HCT116 (cell line): Measurements from ENCODE around the gene MAP3K8. TPM values are rescaled to one million over a fixed set of nuclear protein-coding genes. Genes with fewer than 3 reads are reported as not detected.

ENCODE experiments used
- ATAC-seq: fragments of 200-7000 bp; cut with Tn5 transposase; 2 replicates; pipeline ENCODE4 v1.9.1; 2020; ENCODE audit warnings: mild to moderate bottlenecking, moderate library complexity
- BruUV-seq: library from RNA; stranded (reverse); fragments of 400-500 nt; replicated peaks from 2 replicates; lab custom pipeline; 2021; lab: Mats Ljungman, UMichigan
- CTCF ChIA-PET: fragments of 300-600 bp; sonication (Branson Sonifier 250); formaldehyde crosslinking; loops from one replicate; lab custom pipeline; 2021; ENCODE audit warnings: antibody characterized with exemption; lab: Charles Lee
- POLR2A ChIA-PET: fragments of 300-600, 350-600 bp; sonication (Branson Sonifier 250); formaldehyde crosslinking; loops from one replicate; lab custom pipeline; 2021; ENCODE audit warnings: antibody characterized with exemption; lab: Charles Lee
- RAD21 ChIA-PET, 2 experiments: fragments of 300-600 bp; sonication (Branson Sonifier 250); formaldehyde crosslinking; loops; one replicate each; lab custom pipeline; 2023; ENCODE audit warnings: low total read pairs in 2 of 2; ENCODE audit not compliant: uncharacterized antibody in 2 of 2, unreplicated experiment in 2 of 2, low non-redundant PET in 1 of 2; lab: Charles Lee
- DNase-seq: peaks from one replicate; pipeline ENCODE4 v3.0.0-alpha.2; 2010; ENCODE audit warnings: low read depth, low spot score
- H2AFZ ChIP-seq: fragments of 200-600 bp; shearing (Covaris generic), sonication (generic); 2 replicates; pipeline ENCODE4 v1.6.1; 2017; ENCODE audit warnings: low read depth, mixed run types, mixed read lengths, antibody characterized with exemption, low read length; ENCODE audit not compliant: poor library complexity, severe bottlenecking
- H3K27ac ChIP-seq: 2 replicates; pipeline ENCODE4 v1.5.1; 2012; ENCODE audit warnings: low read depth, low read length
- H3K27me3 ChIP-seq: fragments of 200-600 bp; sonication (generic); 2 replicates; pipeline ENCODE4 v1.6.1; 2016; ENCODE audit warnings: mixed run types, low read length, mixed read lengths; ENCODE audit not compliant: insufficient read depth
- H3K36me3 ChIP-seq, 2 experiments: fragments of 200-500 bp in 1 of 2; fragments of 200-600 bp in 1 of 2; sonication (Bioruptor generic) in 1 of 2; sonication (generic) in 1 of 2; 2 replicates each; pipeline versions ENCODE4 v1.5.1 to v1.6.1; 2014 to 2016; ENCODE audit warnings: low read length in 2 of 2, inconsistent platforms in 1 of 2, mixed read lengths in 1 of 2, mixed run types in 1 of 2; ENCODE audit not compliant: insufficient read depth in 2 of 2, control insufficient read depth in 1 of 2
- H3K4me1 ChIP-seq, 2 experiments: fragments of 200-600 bp in 1 of 2; sonication (generic) in 1 of 2; 2 replicates each; pipeline versions ENCODE4 v1.5.1 to v1.6.1; 2012 to 2017; ENCODE audit warnings: low read length in 2 of 2, inconsistent platforms in 1 of 2, mild to moderate bottlenecking in 1 of 2, mixed read lengths in 1 of 2, mixed run types in 1 of 2, moderate library complexity in 1 of 2; ENCODE audit not compliant: insufficient read depth in 2 of 2, control insufficient read depth in 1 of 2
- H3K4me2 ChIP-seq: fragments of 200-600 bp; sonication (generic); 2 replicates; pipeline ENCODE4 v1.6.1; 2017; ENCODE audit warnings: mixed run types, low read length, mixed read lengths
- H3K4me3 ChIP-seq, 2 experiments: fragments of 200-600 bp in 1 of 2; sonication (generic) in 1 of 2; replicated peaks in 1 of 2; 2 replicates each; pipeline ENCODE4 v1.5.1; 2011 to 2016; ENCODE audit warnings: low read length in 2 of 2, control low read depth in 1 of 2, low read depth in 1 of 2, mild to moderate bottlenecking in 1 of 2, mixed read lengths in 1 of 2, mixed run types in 1 of 2
- H3K79me2 ChIP-seq: fragments of 200-600 bp; sonication (generic); 2 replicates; pipeline ENCODE4 v1.6.1; 2017; ENCODE audit warnings: mild to moderate bottlenecking, mixed run types, low read length, moderate library complexity, mixed read lengths; ENCODE audit not compliant: insufficient read depth
- H3K9ac ChIP-seq: fragments of 200-600 bp; sonication (generic); 2 replicates; pipeline ENCODE4 v1.6.1; 2016; ENCODE audit warnings: low read length, mixed read lengths
- H3K9me2 ChIP-seq: fragments of 200-600 bp; sonication (generic), shearing (Covaris generic); 2 replicates; pipeline ENCODE4 v1.6.1; 2017; ENCODE audit warnings: mixed run types, mild to moderate bottlenecking, moderate library complexity; ENCODE audit not compliant: insufficient read depth
- H3K9me3 ChIP-seq, 2 experiments: fragments of 200-500 bp in 1 of 2; fragments of 200-600 bp in 1 of 2; sonication (Bioruptor generic) in 1 of 2; sonication (generic) in 1 of 2; 2 replicates each; pipeline ENCODE4 v1.6.1; 2014 to 2017; ENCODE audit warnings: low read length in 2 of 2, mixed read lengths in 2 of 2, inconsistent platforms in 1 of 2, low read depth in 1 of 2, mild to moderate bottlenecking in 1 of 2, mixed run types in 1 of 2, moderate library complexity in 1 of 2; ENCODE audit not compliant: control insufficient read depth in 1 of 2, insufficient read depth in 1 of 2
- H4K20me1 ChIP-seq: fragments of 200-600 bp; sonication (generic), shearing (Covaris generic); 2 replicates; pipeline ENCODE4 v1.6.1; 2017; ENCODE audit warnings: mixed run types, mild to moderate bottlenecking, moderate library complexity; ENCODE audit not compliant: insufficient read depth
- CBX3 ChIP-seq: IDR thresholded peaks from 2 replicates; pipeline ENCODE4 v1.6.1; 2012; ENCODE audit warnings: low read depth
- EGR1 ChIP-seq: IDR thresholded peaks from 2 replicates; pipeline ENCODE4 v1.6.1; 2012; ENCODE audit warnings: low read depth
- ELF1 ChIP-seq: IDR thresholded peaks from 2 replicates; pipeline ENCODE4 v1.6.1; 2012; ENCODE audit warnings: low read depth, borderline replicate concordance
- EZH2 ChIP-seq: fragments of 200-600 bp; sonication (generic); IDR thresholded peaks from 2 replicates; pipeline ENCODE4 v1.6.1; 2017; ENCODE audit warnings: antibody characterized with exemption, mixed run types
- EZH2phosphoT487 ChIP-seq: fragments of 200-600 bp; IDR thresholded peaks from 2 replicates; pipeline ENCODE4 v1.6.1; 2018; ENCODE audit warnings: antibody characterized with exemption, borderline replicate concordance
- JUND ChIP-seq: IDR thresholded peaks from 2 replicates; pipeline ENCODE4 v1.6.1; 2012
- SP1 ChIP-seq: IDR thresholded peaks from 2 replicates; pipeline ENCODE4 v1.6.1; 2012; ENCODE audit warnings: low read depth
- TCF7L2 ChIP-seq: IDR thresholded peaks from 2 replicates; pipeline ENCODE4 v1.7.0; 2011; ENCODE audit warnings: borderline replicate concordance, inconsistent platforms; ENCODE audit not compliant: insufficient read depth, insufficient read length; ENCODE audit errors: extremely low read depth
- YY1 ChIP-seq: IDR thresholded peaks from 2 replicates; pipeline ENCODE4 v1.6.1; 2011; ENCODE audit warnings: low read length, low read depth, moderate library complexity, mild to moderate bottlenecking; ENCODE audit not compliant: insufficient replicate concordance; ENCODE audit errors: extremely low read depth
- ZFX ChIP-seq: fragments of 450-650 bp; IDR thresholded peaks from 2 replicates; pipeline ENCODE4 v1.6.1; 2017
- ZNF274 ChIP-seq: fragments of 200-500 bp; sonication (Bioruptor generic); IDR thresholded peaks from 2 replicates; pipeline ENCODE4 v1.6.1; 2014; ENCODE audit warnings: mild to moderate bottlenecking, low read depth, low read length, inconsistent platforms
- intact Hi-C: fragments of 100-400 bp; cut with micrococcal nuclease; formaldehyde crosslinking; loops from 2 replicates; pipeline ENCODE4 v1.10.0; 2022
- total RNA-seq: library from RNA; stranded (reverse); gene quantifications from one replicate; pipeline ENCODE4 v1.2.1, GENCODE V29; 2021; ENCODE audit not compliant: unreplicated experiment
- TF ChIP-seq, protein P1 (sequence below): IDR thresholded peaks from 2 replicates; pipeline ENCODE4 v1.6.1; 2012; ENCODE audit warnings: low read depth
- TF ChIP-seq, protein P2 (sequence below): IDR thresholded peaks from 2 replicates; pipeline ENCODE4 v1.6.1; 2012
- TF ChIP-seq, protein P3 (sequence below): IDR thresholded peaks from 2 replicates; pipeline ENCODE4 v1.6.1; 2011; ENCODE audit warnings: mild to moderate bottlenecking, low read length, moderate library complexity; ENCODE audit not compliant: insufficient replicate concordance; ENCODE audit errors: extremely low read depth
- TF ChIP-seq, protein P4 (sequence below), 3 experiments: fragments of 200-600 bp in 1 of 3; sonication (generic) in 1 of 3; IDR thresholded peaks in 2 of 3; conservative IDR thresholded peaks in 1 of 3; 2 replicates each; pipeline ENCODE4 v1.5.1; 2012 to 2017; ENCODE audit warnings: low read depth in 2 of 3, low read length in 2 of 3, antibody characterized with exemption in 1 of 3, borderline replicate concordance in 1 of 3, control low read depth in 1 of 3, mild to moderate bottlenecking in 1 of 3, mixed read lengths in 1 of 3, mixed run types in 1 of 3, moderate library complexity in 1 of 3; ENCODE audit not compliant: insufficient read depth in 1 of 3

Gene MAP3K8
- total RNA-seq, 1 experiment from 2014 or later, result 4.5 TPM

DNA sequence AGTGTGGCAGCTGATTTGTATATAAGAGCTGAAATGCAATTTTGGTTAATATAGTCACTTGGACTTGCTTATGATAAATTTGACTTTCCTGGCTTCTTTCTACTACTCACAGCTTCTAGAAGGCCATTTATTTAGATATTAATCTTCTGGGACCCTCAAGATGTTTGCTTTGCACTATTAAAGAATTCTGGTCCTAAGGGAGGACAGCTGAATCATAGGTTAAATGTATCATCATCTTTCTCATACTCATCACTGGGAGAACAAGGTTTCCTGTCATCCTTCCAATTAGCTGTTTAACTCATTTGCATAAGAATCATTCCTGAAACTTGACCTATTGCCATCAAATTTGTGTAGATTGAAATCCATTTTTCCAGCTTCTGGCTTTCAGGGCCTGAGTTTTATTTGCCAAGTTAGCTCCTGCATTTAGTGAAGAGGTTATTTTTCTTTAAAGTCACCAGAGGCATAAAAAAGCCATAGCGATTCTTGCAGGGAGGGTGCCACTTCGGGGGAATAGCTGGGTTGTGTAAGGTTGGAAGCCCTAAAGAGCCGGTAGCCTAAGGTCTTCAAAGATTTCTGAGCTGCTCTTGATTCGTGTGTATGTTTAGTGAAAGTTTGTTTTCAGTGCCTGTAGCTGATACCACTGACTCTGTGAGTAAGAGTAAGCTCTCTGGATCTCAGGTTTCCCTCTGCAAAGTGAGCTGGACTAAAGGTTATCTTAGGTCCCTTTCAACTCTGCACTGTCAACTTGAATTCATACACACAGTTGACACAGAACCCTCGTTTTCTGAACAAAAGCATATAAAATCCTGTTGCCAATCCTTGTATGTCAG is 4.3 kb downstream of the MAP3K8 start:
- CTCF ChIA-PET, result no interaction called here
- ATAC-seq, result no peak
- RAD21 ChIA-PET, result no interaction called here

More for the DNA sequence above, 4.3 kb downstream of the MAP3K8 start:
- H3K4me3 ChIP-seq, result no peak overlapping the region
- H3K9me3 ChIP-seq, result no peaks in the 10 kb centered on the region
- H3K4me1 ChIP-seq, result peaks cover 4 to 17% of the 10 kb centered on the region in 2 experiments
- POLR2A ChIA-PET, result interaction anchor here (0.9 kb wide), 1 partner anchor 15 kb away, joined by 3 read pairs; no protein-coding TSS in a partner anchor
- no peak overlapping the region for H3K4me2 ChIP-seq
- no peak overlapping the region for H3K27ac ChIP-seq
- no TSS peak for BruUV-seq
- no peak overlapping the region for H3K9ac ChIP-seq
- no peak overlapping the region for H2AFZ ChIP-seq
- H3K27me3 ChIP-seq, result no peaks in the 10 kb centered on the region
- H4K20me1 ChIP-seq, result no peaks in the 10 kb centered on the region
- H3K9me2 ChIP-seq, result no peaks in the 10 kb centered on the region
- intact Hi-C loops, result no loop called here
- H3K79me2 ChIP-seq, result no peaks in the 10 kb centered on the region
- no peak for DNase-seq
- peaks cover 0 to 2% of the 10 kb centered on the region in 2 experiments; a peak in 2 of 4 replicates for H3K36me3 ChIP-seq
- TF ChIP-seq SP1, result no peak
- TF ChIP-seq EZH2, result no peak
- TF ChIP-seq TCF7L2, result no peak
- no peak for TF ChIP-seq CBX3
- no peak for TF ChIP-seq ZFX
- no peak for TF ChIP-seq ZNF274
- no peak for TF ChIP-seq EZH2phosphoT487
- TF ChIP-seq EGR1, result no peak
- TF ChIP-seq JUND, result no peak
- no peak for TF ChIP-seq ELF1
- TF ChIP-seq, protein P1, sequence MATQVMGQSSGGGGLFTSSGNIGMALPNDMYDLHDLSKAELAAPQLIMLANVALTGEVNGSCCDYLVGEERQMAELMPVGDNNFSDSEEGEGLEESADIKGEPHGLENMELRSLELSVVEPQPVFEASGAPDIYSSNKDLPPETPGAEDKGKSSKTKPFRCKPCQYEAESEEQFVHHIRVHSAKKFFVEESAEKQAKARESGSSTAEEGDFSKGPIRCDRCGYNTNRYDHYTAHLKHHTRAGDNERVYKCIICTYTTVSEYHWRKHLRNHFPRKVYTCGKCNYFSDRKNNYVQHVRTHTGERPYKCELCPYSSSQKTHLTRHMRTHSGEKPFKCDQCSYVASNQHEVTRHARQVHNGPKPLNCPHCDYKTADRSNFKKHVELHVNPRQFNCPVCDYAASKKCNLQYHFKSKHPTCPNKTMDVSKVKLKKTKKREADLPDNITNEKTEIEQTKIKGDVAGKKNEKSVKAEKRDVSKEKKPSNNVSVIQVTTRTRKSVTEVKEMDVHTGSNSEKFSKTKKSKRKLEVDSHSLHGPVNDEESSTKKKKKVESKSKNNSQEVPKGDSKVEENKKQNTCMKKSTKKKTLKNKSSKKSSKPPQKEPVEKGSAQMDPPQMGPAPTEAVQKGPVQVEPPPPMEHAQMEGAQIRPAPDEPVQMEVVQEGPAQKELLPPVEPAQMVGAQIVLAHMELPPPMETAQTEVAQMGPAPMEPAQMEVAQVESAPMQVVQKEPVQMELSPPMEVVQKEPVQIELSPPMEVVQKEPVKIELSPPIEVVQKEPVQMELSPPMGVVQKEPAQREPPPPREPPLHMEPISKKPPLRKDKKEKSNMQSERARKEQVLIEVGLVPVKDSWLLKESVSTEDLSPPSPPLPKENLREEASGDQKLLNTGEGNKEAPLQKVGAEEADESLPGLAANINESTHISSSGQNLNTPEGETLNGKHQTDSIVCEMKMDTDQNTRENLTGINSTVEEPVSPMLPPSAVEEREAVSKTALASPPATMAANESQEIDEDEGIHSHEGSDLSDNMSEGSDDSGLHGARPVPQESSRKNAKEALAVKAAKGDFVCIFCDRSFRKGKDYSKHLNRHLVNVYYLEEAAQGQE, result no peak
- no peak for TF ChIP-seq YY1
- TF ChIP-seq, protein P2, sequence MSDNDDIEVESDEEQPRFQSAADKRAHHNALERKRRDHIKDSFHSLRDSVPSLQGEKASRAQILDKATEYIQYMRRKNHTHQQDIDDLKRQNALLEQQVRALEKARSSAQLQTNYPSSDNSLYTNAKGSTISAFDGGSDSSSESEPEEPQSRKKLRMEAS, result no peak
- TF ChIP-seq, protein P3, sequence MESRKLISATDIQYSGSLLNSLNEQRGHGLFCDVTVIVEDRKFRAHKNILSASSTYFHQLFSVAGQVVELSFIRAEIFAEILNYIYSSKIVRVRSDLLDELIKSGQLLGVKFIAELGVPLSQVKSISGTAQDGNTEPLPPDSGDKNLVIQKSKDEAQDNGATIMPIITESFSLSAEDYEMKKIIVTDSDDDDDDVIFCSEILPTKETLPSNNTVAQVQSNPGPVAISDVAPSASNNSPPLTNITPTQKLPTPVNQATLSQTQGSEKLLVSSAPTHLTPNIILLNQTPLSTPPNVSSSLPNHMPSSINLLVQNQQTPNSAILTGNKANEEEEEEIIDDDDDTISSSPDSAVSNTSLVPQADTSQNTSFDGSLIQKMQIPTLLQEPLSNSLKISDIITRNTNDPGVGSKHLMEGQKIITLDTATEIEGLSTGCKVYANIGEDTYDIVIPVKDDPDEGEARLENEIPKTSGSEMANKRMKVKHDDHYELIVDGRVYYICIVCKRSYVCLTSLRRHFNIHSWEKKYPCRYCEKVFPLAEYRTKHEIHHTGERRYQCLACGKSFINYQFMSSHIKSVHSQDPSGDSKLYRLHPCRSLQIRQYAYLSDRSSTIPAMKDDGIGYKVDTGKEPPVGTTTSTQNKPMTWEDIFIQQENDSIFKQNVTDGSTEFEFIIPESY, result no peak
- TF ChIP-seq, protein P4, sequence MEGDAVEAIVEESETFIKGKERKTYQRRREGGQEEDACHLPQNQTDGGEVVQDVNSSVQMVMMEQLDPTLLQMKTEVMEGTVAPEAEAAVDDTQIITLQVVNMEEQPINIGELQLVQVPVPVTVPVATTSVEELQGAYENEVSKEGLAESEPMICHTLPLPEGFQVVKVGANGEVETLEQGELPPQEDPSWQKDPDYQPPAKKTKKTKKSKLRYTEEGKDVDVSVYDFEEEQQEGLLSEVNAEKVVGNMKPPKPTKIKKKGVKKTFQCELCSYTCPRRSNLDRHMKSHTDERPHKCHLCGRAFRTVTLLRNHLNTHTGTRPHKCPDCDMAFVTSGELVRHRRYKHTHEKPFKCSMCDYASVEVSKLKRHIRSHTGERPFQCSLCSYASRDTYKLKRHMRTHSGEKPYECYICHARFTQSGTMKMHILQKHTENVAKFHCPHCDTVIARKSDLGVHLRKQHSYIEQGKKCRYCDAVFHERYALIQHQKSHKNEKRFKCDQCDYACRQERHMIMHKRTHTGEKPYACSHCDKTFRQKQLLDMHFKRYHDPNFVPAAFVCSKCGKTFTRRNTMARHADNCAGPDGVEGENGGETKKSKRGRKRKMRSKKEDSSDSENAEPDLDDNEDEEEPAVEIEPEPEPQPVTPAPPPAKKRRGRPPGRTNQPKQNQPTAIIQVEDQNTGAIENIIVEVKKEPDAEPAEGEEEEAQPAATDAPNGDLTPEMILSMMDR (IDR thresholded peaks at IDR 0.05 in 2 of 3, conservative IDR thresholded peaks at IDR 0.05 in 1 of 3; ENCODE audit: borderline replicate concordance in 1 of 3, insufficient read depth in 1 of 3, low read depth in 2 of 3, low read length in 2 of 3), result no peak
